Measurements from ENCODE around the gene MRPL14. TPM values are rescaled to one million over a fixed set of nuclear protein-coding genes. Genes with fewer than 3 reads are reported as not detected.
A peak's percentile ranks its signal among the peaks of the same experiment; 100 is the strongest.

MRPL14 gene
- total RNA-seq, 1 donor from 2014 or later, result 65.5 TPM

GRCh38 chr6:44135173-44135758, 8.0 kb upstream of the MRPL14 start:
- no peaks in the 10 kb centered on the region for H3K27me3 Mint-ChIP-seq (ENCODE audit: low read depth)
- TF ChIP-seq, protein P1, sequence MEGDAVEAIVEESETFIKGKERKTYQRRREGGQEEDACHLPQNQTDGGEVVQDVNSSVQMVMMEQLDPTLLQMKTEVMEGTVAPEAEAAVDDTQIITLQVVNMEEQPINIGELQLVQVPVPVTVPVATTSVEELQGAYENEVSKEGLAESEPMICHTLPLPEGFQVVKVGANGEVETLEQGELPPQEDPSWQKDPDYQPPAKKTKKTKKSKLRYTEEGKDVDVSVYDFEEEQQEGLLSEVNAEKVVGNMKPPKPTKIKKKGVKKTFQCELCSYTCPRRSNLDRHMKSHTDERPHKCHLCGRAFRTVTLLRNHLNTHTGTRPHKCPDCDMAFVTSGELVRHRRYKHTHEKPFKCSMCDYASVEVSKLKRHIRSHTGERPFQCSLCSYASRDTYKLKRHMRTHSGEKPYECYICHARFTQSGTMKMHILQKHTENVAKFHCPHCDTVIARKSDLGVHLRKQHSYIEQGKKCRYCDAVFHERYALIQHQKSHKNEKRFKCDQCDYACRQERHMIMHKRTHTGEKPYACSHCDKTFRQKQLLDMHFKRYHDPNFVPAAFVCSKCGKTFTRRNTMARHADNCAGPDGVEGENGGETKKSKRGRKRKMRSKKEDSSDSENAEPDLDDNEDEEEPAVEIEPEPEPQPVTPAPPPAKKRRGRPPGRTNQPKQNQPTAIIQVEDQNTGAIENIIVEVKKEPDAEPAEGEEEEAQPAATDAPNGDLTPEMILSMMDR (conservative IDR thresholded peaks at IDR 0.05), result no peak
- peaks cover 1% of the 10 kb centered on the region for H3K36me3 Mint-ChIP-seq (ENCODE audit: low read depth)
- H3K9me3 Mint-ChIP-seq, result no peaks in the 10 kb centered on the region
- no peak overlapping the region for H3K4me3 Mint-ChIP-seq
- H3K4me1 Mint-ChIP-seq, result peaks cover 16% of the 10 kb centered on the region
- DNase-seq (ENCODE audit: low read depth, low spot score), result no peak
- H3K27ac Mint-ChIP-seq (ENCODE audit: unreplicated experiment), result peak overlapping the region; percentile 44

DNA sequence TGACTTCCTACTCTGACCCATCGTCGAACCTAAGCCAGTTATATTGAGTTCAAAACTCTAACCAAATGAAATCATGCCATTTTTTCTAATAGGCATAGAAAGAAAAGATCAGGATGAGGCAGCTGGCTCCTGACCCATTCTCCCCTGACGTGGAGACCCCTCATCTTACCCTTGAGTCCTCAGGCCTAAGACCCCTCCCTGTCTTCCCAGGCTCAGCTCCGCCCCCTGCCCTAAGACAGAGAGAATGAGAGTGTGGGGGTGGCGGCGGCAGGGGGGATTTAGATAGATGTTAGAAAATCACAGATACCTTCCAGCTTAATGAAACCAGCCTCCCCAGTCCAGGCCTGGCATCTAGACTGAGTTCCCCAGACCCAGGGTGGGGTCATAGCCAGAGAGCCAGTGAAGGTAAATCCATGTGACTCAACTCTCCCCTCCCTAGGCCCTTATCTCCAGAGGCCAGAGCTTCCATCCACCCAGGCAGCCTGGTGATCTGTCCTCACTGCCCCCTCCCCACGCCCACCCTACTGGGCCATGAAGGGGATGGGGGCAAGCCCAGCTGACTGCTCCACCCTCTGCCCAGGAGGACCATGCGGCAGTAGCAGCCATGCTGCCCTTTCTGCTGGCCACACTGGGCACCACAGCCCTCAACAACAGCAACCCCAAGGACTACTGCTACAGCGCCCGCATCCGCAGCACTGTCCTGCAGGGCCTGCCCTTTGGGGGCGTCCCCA, 6.9 kb upstream of the MRPL14 start:
- Mint-ChIP-seq H3K27ac (ENCODE audit: unreplicated experiment) (no peak overlapping the region), H3K9me3 (no peaks in the 10 kb centered on the region), H3K4me3 (peak overlapping the region; percentile 17), H3K4me1 (peaks cover 16% of the 10 kb centered on the region), H3K36me3 (ENCODE audit: low read depth) (no peaks in the 10 kb centered on the region), H3K27me3 (ENCODE audit: low read depth) (no peaks in the 10 kb centered on the region)
- TF ChIP-seq, protein P1 (conservative IDR thresholded peaks at IDR 0.05), result no peak
- no peak for DNase-seq (ENCODE audit: low read depth, low spot score)

- H3K4me3 Mint-ChIP-seq, result peak overlapping the region; percentile 17
- H3K27ac Mint-ChIP-seq (ENCODE audit: unreplicated experiment), result no peak overlapping the region
- H3K4me1 Mint-ChIP-seq, result peaks cover 16% of the 10 kb centered on the region
- no peaks in the 10 kb centered on the region for H3K36me3 Mint-ChIP-seq (ENCODE audit: low read depth)
- H3K9me3 Mint-ChIP-seq, result no peaks in the 10 kb centered on the region
- peak; percentile 45 for DNase-seq (ENCODE audit: low read depth, low spot score)
- TF ChIP-seq, protein P1 (conservative IDR thresholded peaks at IDR 0.05), result no peak
- no peaks in the 10 kb centered on the region for H3K27me3 Mint-ChIP-seq (ENCODE audit: low read depth)
Observed at GRCh38 chr6:44133003-44133931, 6.0 kb upstream of the MRPL14 start.

DNA sequence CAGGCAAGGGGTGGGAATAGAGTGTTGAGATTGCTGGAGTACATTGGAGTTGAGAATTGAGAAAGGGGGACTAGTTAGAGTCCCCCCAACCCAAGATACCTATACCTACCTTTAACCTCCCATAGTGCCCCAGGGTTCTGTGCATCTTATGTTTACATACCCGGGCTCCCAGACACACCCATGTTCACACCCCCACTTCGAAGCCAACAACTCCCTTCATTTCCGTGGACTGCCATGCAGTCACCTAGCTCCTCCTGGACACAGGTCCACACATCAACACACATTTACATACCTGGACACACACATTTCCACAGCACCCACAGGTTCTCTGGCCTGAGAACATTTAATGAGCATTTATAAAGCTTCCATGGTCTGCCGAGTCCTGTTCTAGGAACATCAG, 5.2 kb upstream of the MRPL14 start:
- TF ChIP-seq, protein P1 (conservative IDR thresholded peaks at IDR 0.05), result no peak
- H3K27ac Mint-ChIP-seq (ENCODE audit: unreplicated experiment), result peak overlapping the region; percentile 48
- no peaks in the 10 kb centered on the region for H3K9me3 Mint-ChIP-seq
- no peaks in the 10 kb centered on the region for H3K27me3 Mint-ChIP-seq (ENCODE audit: low read depth)
- peaks cover 16% of the 10 kb centered on the region for H3K4me1 Mint-ChIP-seq
- DNase-seq (ENCODE audit: low read depth, low spot score), result no peak
- H3K36me3 Mint-ChIP-seq (ENCODE audit: low read depth), result no peaks in the 10 kb centered on the region
- peak overlapping the region; percentile 17 for H3K4me3 Mint-ChIP-seq

GRCh38 chr6:44131892-44132291, 4.6 kb upstream of the MRPL14 start:
- peaks cover 16% of the 10 kb centered on the region for H3K4me1 Mint-ChIP-seq
- TF ChIP-seq, protein P1 (conservative IDR thresholded peaks at IDR 0.05), result no peak
- no peaks in the 10 kb centered on the region for H3K36me3 Mint-ChIP-seq (ENCODE audit: low read depth)
- peak overlapping the region; percentile 80 for H3K4me3 Mint-ChIP-seq
- H3K27me3 Mint-ChIP-seq (ENCODE audit: low read depth), result no peaks in the 10 kb centered on the region
- H3K9me3 Mint-ChIP-seq, result no peaks in the 10 kb centered on the region
- no peak for DNase-seq (ENCODE audit: low read depth, low spot score)
- H3K27ac Mint-ChIP-seq (ENCODE audit: unreplicated experiment), result no peak overlapping the region
